GM12891 (cell line): ENCODE results near the gene PRDM2.

Experiments
- POLR2A ChIP-seq: IDR thresholded peaks from 2 replicates; pipeline ENCODE4 v1.6.1; 2011; ENCODE audit warnings: low read depth, low read length, control low read depth
- POLR2AphosphoS5 ChIP-seq: IDR thresholded peaks from 2 replicates; pipeline ENCODE4 v1.6.1; 2011; ENCODE audit warnings: low read depth, low read length, control low read depth
- POU2F2 ChIP-seq: IDR thresholded peaks from 2 replicates; pipeline ENCODE4 v1.6.1; 2011; ENCODE audit warnings: low read depth, mild to moderate bottlenecking, control low read depth, low read length, moderate library complexity
- TAF1 ChIP-seq: IDR thresholded peaks from 2 replicates; pipeline ENCODE4 v1.6.1; 2011; ENCODE audit warnings: low read depth, low read length, control low read depth

DNA sequence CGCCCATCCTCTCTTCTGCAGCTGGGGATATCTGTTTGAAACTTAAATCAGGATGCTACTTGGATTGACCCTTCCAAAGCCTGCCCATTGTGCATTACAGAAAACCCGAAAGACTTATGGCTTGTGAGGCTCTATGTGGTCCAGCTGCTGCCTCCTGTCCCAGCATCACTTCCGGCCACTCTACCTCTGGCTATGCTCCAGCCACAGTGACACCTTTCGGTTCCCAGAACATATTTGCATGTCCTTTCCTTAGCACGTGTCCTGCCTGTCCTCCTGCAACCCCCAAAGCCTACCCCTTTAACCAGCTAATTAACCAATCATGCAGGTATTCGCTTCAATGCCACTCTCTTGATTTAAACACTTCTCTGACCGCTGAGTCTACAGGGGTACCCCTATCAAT, 167.6 kb downstream of the PRDM2 start:
- TF ChIP-seq POLR2A (no peak), POLR2AphosphoS5 (no peak), TAF1 (no peak), POU2F2 (no peak)
